Muscle of arm (tissue), 12 donors: Measurements from ENCODE around the gene NRP1. TPM values are rescaled to one million over a fixed set of nuclear protein-coding genes. Genes with fewer than 3 reads are reported as not detected.
"Not testable (repeated sequence)": the region's sequence is repeated elsewhere in the genome, so short reads cannot be mapped to it uniquely, and the experiment has no call there.

ENCODE experiments used
- DNase-seq: peaks from one replicate; pipeline ENCODE4 v3.0.0-alpha.2; 2013
- polyA plus RNA-seq, 12 donors: library from polyadenylated mRNA; unstranded; fragments of 120-200 nt; gene quantifications; one replicate each; pipeline ENCODE4 v1.2.1, GENCODE V29; 2013; ENCODE audit not compliant: insufficient read length in 12 of 12

Gene NRP1
- polyA plus RNA-seq, 12 donors: 91.6 to 148 (median 108) TPM; not detected in 1

DNA sequence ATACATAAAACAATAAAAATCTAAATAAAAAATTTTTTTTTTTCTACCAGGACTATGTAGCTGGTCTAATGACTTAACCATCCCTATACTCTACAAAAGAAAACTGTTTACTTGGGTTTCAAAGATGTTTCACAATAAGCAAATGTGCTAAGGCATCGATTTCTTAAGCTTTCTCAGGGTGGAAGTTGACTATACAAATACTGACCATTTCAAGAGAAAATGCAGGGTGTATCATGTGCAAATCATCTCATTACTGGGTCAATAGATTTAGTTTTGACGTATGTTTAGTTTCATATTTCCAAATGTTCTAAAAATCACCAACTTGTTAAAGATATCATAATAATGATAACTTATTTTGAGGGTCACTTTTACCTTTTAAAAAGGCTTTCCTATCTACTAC is 7.5 kb downstream of the NRP1 start:
- DNase-seq: no peak

DNA sequence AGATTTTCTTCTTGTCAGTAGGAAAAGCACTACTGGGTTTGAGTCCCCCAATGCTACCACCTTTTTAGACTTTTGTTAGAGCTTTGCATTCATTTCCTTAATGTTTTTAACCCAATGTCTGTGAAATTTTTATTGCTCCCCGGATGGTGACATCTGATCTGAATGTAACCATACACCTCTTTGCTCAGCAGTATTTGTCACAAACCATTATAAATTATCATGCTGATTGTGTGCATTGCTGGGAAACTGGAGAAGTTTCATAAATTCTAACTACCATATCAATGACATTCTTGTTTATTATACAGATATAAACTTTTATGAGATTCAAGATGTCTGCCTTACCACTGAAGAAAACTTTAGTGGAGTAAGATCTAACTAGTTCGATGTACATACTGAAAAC is 8.5 kb downstream of the NRP1 start:
- no peak for DNase-seq

DNA sequence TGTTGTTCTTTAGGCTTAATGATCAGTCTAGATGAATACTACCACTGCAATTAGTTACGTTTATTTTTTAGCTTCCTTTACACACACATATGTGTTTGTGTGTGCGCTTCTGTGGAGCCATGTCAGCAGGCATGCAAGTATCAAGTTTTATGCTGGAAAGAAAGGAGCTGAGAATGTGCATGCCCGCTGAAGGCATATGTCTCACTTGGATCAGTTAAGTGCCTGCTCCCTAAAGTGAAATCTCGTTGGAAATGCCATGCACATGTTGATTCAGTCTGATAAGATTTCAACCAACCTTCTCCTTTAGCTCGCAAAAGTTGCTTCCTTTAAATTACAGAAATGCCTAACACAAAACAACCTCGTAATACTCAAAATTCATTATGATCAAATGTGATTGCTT is 10.7 kb downstream of the NRP1 start:
- no peak for DNase-seq

DNA sequence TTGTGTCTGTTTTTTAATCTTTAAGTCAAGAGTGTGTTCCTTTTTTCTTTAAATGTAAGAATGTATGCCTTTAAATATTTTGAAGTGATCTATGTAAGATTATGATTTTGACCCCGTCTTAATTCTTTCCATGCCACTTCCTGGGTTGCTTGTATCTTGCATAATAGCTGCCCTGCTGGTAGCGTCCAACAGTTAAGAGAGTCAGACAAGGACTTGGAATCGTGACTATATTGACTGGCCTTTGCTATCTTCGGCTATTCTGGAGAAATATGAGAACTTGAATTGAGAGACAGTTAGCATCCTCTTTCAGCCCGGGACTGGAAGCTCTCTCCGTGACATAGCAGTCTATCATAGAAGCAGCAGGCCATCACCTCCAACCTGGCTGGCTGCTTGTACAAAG is 13.0 kb downstream of the NRP1 start:
- DNase-seq: no peak

DNA sequence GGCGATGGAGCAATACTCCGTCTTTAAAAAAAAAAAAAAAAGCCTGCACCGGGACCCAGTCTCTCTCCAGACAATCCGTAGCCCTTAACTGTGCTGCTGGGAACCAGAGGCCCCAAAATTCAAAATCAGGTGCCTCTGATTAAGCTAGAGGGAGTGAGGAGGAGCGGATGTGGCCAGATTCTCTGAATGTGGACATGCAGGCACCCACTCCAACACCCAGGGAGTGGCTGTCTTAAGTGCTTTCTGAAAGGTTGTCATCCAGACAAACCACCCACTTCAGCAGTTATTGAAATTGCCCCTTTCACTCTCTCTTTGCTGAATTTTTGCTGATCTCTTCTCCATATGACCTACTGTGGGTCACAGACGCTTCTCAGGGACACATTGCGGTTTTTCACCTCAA is 14.2 kb downstream of the NRP1 start:
- no peak for DNase-seq

DNA sequence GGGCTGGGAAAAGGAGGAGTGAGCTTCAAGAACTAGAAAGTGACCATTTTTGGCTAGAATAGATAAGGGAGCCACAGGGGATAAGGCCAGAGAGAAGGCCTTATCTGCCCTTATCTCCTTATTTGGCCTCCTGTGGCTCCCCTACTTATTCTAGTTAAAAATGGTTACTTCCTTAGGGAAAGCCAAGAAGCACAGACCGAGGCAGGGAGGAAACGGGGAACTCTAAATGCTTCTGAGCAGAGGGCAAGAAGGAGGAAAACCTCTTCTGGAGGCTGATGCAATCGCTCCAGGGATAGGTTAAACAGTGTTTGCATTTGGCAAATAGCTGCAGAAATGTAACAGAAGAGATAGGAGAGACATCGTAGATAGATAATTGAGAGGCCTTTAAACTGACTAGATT is 18.6 kb downstream of the NRP1 start:
- no peak for DNase-seq

DNA sequence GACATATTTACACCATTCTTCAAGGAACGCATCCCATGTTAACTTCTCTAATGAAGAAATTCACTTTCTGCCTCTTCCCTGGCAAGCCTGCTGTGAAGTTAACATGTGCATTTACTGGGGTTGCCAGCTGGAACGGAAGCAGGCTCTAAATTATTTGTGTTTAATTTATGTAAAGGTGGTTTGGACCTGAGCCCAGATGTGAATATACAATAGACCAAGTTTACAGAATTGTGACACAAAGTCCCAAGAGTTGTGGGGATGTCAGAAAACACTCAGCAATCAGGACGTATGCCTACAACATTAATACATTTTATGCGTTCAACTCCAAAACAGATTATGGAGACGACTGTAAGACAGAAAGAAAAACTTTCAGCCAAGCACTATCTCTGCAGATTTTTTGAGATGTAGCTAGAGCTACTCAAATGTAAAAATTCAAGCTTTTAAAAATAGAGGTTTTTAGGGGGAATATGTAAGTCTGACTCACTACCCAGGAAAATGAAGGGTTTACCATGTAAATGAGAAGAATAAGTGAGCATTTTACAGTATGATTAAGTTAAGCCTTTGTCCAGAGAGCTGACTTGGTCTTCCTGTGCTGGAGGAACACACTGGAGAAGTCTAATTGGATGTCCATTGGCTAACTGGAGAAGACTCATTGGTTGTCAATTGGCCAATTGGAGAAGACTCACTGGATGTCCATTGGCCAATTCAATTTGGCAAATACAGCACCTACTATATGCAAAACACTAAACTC is 19.5 kb downstream of the NRP1 start:
- DNase-seq: no peak

DNA sequence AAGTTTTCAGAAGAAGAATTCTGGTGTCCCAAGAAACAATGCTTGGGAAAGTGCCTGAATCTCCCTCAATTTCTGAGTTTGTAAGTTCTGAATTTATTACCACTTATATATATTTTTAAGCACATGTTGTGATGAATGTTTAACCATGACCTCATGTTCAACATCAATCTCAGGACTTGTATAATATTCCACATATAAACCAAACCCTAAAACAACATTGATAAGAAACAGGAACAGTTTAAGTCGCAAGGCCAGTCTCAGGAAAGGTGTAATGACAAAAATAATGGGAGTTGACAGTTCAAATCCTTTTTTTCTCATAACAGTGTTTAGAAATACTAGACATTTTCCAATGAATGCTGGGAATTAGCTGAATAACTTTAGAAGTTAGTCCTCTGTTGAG is 22.8 kb downstream of the NRP1 start:
- no peak for DNase-seq

DNA sequence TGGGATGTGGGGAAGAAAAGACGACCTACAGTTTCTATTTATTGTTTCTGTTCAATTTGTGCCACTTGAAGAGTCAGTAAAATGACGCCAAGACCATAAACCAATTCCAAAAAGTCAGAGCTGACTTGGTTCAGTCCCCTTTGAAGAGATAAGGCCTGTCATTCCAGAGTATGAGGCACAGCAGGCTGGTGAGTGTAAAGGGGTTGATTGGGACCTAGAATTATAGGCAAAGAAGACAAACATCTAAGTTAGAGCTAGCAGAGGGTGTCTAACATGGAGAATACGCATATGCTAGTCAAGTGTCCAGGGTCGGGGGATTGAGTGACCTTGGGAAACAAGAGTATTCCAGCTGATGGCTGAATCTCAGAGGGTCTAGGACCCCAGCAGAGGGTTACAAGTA is 23.6 kb downstream of the NRP1 start:
- DNase-seq: no peak

DNA sequence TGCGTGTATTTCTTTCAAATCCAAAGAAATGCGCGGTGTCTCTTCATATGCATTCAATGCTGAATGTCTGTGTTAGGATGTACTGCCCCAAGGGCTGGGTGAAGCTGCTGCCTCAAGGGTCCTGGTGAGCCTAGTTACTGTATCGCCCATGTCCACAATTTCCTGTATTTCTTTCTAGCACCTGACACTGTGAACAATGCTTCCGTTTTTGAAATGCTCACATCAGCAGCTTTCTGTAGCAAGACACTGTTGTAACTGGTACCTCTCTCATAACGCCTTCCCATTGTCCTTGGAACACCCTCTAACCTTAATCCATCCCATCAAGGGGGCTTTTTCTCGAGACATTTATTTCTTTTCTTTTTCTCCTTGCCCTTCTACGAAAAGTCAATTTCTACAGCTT is 25.1 kb downstream of the NRP1 start:
- no peak for DNase-seq

DNA sequence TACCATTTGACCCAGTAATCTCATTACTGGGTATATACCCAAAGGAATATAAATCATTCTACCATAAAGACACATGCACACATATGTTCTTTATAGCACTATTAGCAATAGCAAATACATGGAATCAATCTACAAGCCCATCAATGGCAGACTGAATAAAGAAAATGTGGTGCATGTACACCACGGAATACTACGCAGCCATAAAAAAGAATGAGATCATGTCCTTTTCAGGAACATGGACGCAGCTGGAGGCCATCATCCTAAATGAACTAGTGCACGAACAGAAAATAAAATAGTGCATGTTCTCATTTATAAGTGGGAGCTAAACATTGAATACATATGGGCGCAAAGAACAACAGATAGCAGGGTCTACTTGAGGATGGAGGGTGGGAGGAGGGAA is 26.6 kb downstream of the NRP1 start:
- no peak for DNase-seq

DNA sequence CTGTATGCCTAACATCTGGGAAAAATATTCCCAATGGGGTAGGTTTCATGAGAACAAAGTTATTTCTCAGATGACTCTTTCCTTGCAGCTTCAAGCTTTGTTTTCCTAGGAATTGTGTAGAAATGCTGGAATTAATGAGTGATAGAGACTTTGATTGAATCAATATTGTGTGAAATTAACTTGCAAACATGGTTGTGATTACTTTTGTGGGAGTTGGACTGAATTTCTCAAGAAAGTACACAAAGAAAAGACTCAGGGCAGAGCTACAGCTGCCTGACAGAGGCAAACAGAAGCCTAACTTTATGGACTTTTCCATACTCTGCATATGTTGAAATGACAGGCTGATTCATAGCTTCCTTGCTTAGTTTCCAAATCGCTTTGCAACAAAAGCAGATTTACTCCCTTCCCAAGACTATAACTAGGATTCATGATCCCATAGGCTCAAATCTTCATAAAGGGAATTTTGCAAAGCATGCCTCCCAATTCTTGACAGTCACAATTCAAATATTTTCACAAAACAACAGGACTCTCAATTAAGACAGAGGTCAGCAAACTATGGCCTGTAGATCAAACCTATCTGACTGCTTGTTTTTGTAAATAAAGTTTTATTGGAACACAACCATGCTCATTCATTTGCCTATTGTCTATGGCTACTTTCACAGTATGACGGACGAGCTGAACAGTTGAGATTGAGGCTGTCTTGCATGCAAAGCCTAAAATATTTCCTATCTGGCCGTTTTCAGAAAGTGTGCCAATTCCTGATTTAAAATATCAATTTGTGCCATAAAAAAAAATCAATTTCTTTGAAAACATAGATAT is 27.6 kb downstream of the NRP1 start:
- peak; percentile 41 for DNase-seq

DNA sequence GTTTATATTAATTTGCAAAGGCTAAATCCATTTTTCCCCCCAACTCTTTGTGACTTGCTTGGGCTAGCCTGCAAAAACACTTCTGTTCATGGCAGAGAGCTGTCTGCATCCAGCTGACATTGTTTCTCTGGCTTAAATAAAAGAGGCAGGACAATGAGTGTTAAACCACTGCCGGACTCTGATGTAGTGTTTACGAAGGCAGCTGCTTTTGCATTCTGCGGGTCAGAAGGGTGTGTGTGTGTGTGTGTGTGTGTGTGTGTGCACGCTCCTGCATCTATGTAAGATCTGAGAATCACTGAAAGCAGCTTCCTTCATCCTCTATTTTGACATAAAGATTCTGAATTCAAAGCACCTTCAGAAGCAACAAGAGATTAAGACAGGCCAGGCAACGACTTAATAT is 28.3 kb downstream of the NRP1 start:
- no peak for DNase-seq

DNA sequence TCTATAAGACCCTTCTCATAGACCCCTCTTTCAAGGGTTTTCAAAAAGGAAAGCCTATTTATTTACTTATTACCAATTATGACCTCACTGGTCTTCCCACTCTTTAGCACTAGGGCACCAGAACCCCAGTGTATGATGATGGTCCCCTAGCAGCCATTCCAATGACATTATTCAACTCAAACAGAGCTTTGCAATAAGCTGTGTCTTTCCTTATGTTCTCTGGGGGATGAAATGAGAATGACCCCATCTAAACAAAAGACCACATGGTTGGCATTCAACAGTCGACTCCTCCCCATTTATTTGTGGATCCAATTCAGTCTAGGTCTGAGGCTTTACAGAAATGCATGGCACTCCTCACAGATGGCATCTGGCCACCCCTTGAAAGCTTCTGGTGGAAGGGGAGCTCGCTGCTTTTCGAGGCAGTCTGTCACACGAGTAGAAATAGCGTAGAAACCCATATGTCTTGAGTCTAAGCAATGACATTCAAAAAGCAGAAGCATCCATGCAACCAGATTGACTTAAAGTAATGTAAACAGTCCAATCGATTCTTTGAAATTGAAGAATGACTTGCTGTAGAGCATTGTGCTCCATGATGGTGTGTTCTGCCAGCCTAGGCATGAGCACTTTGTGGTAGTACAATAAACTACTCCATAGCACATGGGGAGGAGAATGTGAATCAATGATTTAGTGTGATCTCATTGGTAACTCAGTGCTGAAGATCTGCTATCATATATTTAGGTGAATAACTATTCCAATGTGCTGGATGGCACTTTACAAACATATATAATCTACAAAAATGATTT is 29.8 kb downstream of the NRP1 start:
- no peak for DNase-seq

DNA sequence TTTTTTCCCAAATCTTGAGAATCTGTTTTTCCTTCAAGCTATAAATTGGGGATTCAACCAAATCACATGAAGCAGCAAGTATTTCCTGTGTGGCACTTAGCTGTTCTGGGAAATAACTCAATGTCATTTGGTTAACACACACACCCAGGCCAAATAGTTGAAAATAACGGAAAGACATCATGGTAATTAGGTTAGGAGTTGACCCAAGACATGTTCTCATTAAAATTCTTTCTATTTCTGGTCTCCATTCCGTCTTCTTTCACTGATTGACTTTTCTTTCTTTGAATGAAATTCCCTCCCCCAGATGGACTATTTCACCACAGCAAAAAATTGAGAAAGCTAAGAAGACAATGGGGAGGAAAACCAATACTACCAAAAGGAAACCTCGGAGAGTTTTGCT is 30.5 kb downstream of the NRP1 start:
- DNase-seq: no peak

DNA sequence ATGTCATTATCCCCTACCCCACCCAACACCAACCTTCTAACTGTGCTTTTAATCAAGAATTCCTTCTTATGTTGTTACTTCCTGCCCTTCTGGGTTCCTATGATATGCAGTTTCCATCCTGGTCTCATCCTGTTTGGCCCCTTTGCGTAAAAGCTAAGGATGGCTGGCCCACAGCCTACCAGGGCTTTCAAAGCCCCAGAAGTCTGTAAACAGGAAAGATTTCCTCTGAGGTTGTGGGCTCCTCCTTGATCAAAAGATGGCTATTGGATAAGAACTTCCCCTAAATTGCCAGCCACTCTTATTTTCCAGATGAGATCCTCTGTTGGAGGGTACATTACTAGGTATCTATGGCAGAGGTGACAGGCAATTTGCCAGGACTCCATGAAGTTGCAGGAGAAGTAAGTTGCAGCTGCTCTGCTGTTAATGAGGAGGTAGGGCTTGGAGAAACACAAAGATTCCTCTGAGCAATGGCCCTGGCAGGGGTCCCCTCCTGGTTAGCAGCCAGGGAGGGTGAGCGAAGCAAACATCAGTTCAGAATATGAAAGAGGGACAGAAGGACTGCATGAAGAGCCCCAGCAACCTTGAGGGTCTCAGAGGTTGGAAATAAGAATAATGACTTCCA is 32.1 kb downstream of the NRP1 start:
- no peak for DNase-seq

DNA sequence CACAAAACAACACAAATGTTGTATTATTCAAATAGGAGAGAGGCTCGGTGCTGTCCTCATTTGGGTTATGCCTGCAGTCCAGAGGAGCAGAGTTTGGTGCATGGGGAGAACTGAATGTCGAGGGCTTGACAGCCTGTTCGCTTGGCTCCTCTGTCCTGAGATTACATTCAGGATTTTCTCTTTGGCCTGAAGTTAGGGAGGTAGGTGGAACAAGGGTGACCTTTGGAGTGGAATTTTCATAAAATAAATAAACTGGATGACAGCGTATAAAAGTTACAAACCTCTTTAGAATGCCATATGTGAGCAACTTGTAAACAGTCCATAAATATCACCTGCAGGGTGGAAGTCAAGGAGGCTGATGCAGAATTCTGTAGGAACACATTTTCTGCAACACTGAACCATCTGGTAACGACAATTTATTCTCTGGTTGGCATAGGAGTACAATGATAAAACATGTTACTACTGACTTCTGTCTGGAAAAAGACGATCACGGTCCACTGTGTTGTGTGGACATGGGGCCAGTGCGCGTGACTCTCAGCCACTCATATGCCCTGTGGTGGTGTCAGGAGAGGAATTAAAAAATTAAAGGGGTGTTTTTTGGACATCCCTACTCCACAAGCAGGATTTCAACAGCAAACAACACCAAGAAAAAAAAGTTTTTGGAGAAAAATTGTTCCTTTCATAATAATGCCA is 33.2 kb downstream of the NRP1 start:
- DNase-seq: no peak

DNA sequence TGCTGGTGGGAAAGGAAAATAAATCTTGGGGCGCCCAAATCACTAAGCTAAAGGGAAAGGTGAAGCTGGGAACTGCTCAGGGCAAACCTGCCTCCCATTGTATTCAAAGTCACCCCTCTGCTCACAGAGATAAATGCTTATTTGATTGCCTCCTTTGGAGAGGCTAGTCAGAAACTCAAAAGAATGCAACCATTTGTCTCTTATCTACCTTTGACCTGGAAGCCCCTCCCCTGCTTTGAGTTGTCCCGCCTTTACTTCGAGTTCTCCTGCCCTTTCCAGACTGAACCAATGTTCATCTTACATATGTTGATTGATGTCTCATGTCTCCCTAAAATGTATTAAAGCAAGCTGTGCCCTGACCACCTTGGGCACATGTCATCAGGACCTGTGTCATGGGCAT is 33.9 kb downstream of the NRP1 start:
- DNase-seq: not testable (repeated sequence)

DNA sequence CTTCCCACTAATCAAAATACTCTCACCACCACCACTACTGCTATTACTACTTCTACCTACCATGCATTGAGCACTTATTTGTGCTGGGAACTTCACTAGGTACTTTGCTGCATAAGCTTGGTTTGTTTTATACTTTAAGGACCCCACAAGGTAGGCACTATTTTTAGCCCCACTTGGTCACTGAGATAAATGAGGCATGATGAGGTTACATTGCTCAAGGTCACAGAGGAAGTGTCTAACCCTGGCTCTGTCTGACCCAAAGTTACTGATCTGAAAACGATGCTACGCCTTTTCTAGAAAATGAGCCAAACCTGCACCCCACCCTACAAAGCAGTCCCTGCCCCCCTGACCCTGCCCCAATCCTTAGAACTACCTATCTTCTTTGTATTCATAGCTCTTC is 35.6 kb downstream of the NRP1 start:
- DNase-seq: no peak

DNA sequence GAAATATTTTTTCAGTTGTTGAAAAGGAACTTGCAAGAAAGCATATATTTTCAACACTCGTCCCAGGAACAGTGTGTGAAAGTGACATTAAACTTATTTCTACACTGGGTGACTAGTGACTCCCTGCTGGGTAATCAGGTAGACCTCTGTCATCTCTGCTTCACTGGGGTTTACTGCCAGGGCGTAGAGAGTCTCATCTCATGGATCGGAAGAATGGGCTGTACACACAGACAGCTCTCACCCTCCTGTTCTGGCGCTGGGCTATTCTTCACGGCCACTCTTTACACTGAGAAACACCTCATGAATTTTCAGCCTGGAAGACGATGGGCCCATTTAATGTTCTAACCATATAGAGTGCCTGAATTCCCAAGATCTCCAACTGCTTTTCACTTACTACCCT is 36.4 kb downstream of the NRP1 start:
- no peak for DNase-seq

DNA sequence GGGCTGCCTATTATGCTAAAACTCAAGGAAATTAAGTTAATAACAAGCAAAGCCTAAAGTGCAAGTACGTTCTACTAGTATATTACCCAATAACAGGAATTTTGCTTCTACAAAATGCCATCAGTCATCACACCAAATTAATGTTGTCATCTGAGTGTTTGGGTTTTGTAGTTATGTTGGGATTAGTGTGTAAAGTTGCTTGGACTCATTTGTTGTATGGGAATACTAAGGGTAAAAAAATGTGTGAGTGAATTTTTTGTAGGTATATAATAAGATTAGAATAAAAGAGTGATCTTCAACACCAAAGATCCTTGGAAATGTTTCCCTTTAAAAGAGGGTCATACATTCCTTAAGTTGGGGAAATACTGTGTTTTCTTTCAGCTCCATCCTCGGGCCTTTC is 38.6 kb downstream of the NRP1 start:
- DNase-seq: no peak
